Measurements from ENCODE around the gene NR6A1.

DNA sequence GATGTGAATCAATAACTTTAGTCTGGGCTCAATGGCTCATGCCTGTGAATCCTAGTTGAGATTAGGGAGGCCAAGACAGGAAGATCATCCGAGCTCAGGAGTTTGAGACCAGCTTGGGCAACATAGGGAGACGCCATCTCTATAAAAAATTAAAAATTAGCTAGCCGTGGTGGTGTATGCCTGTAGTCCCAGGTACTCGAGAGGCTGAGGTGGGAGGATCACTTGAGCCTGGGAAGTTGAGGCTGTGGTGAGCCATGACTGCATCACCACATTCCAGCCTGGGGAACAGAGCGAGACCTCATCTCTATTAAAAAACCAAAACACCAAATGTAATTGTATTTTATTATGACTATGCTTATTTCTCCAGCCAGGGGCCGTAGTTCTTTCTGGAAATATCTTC, 194.4 kb downstream of the NR6A1 start:
- TF ChIP-seq, protein P1, sequence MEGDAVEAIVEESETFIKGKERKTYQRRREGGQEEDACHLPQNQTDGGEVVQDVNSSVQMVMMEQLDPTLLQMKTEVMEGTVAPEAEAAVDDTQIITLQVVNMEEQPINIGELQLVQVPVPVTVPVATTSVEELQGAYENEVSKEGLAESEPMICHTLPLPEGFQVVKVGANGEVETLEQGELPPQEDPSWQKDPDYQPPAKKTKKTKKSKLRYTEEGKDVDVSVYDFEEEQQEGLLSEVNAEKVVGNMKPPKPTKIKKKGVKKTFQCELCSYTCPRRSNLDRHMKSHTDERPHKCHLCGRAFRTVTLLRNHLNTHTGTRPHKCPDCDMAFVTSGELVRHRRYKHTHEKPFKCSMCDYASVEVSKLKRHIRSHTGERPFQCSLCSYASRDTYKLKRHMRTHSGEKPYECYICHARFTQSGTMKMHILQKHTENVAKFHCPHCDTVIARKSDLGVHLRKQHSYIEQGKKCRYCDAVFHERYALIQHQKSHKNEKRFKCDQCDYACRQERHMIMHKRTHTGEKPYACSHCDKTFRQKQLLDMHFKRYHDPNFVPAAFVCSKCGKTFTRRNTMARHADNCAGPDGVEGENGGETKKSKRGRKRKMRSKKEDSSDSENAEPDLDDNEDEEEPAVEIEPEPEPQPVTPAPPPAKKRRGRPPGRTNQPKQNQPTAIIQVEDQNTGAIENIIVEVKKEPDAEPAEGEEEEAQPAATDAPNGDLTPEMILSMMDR (IDR thresholded peaks at IDR 0.05), result no peak
- TF ChIP-seq CREM (CRISPR knock-in tag; IDR thresholded peaks at IDR 0.05), result no peak
- TF ChIP-seq, protein P2, sequence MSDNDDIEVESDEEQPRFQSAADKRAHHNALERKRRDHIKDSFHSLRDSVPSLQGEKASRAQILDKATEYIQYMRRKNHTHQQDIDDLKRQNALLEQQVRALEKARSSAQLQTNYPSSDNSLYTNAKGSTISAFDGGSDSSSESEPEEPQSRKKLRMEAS (CRISPR knock-in tag; IDR thresholded peaks at IDR 0.05), result no peak
- no peak for TF ChIP-seq FOXJ3 (CRISPR knock-in tag; IDR thresholded peaks at IDR 0.05; ENCODE audit: borderline replicate concordance)
- TF ChIP-seq, protein P3, sequence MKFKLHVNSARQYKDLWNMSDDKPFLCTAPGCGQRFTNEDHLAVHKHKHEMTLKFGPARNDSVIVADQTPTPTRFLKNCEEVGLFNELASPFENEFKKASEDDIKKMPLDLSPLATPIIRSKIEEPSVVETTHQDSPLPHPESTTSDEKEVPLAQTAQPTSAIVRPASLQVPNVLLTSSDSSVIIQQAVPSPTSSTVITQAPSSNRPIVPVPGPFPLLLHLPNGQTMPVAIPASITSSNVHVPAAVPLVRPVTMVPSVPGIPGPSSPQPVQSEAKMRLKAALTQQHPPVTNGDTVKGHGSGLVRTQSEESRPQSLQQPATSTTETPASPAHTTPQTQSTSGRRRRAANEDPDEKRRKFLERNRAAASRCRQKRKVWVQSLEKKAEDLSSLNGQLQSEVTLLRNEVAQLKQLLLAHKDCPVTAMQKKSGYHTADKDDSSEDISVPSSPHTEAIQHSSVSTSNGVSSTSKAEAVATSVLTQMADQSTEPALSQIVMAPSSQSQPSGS (CRISPR knock-in tag; IDR thresholded peaks at IDR 0.05; ENCODE audit: borderline replicate concordance, low read depth), result no peak
- no peak for TF ChIP-seq ZNF423 (CRISPR knock-in tag; IDR thresholded peaks at IDR 0.05)
- TF ChIP-seq, protein P4, sequence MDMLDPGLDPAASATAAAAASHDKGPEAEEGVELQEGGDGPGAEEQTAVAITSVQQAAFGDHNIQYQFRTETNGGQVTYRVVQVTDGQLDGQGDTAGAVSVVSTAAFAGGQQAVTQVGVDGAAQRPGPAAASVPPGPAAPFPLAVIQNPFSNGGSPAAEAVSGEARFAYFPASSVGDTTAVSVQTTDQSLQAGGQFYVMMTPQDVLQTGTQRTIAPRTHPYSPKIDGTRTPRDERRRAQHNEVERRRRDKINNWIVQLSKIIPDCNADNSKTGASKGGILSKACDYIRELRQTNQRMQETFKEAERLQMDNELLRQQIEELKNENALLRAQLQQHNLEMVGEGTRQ (CRISPR knock-in tag; IDR thresholded peaks at IDR 0.05), result no peak
- no peak for TF ChIP-seq ZNF121 (CRISPR knock-in tag; IDR thresholded peaks at IDR 0.05)
- TF ChIP-seq FOXP1 (CRISPR knock-in tag; IDR thresholded peaks at IDR 0.05; ENCODE audit: borderline replicate concordance), result no peak
- TF ChIP-seq ZNF232 (CRISPR knock-in tag; IDR thresholded peaks at IDR 0.05), result no peak
- TF ChIP-seq NFYB (CRISPR knock-in tag; conservative IDR thresholded peaks at IDR 0.05; ENCODE audit: low read depth), result no peak
- TF ChIP-seq, protein P5, sequence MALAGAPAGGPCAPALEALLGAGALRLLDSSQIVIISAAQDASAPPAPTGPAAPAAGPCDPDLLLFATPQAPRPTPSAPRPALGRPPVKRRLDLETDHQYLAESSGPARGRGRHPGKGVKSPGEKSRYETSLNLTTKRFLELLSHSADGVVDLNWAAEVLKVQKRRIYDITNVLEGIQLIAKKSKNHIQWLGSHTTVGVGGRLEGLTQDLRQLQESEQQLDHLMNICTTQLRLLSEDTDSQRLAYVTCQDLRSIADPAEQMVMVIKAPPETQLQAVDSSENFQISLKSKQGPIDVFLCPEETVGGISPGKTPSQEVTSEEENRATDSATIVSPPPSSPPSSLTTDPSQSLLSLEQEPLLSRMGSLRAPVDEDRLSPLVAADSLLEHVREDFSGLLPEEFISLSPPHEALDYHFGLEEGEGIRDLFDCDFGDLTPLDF (CRISPR knock-in tag; IDR thresholded peaks at IDR 0.05), result no peak
- TF ChIP-seq, protein P6, sequence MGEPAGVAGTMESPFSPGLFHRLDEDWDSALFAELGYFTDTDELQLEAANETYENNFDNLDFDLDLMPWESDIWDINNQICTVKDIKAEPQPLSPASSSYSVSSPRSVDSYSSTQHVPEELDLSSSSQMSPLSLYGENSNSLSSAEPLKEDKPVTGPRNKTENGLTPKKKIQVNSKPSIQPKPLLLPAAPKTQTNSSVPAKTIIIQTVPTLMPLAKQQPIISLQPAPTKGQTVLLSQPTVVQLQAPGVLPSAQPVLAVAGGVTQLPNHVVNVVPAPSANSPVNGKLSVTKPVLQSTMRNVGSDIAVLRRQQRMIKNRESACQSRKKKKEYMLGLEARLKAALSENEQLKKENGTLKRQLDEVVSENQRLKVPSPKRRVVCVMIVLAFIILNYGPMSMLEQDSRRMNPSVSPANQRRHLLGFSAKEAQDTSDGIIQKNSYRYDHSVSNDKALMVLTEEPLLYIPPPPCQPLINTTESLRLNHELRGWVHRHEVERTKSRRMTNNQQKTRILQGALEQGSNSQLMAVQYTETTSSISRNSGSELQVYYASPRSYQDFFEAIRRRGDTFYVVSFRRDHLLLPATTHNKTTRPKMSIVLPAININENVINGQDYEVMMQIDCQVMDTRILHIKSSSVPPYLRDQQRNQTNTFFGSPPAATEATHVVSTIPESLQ (CRISPR knock-in tag; IDR thresholded peaks at IDR 0.05), result no peak
- TF ChIP-seq, protein P7, sequence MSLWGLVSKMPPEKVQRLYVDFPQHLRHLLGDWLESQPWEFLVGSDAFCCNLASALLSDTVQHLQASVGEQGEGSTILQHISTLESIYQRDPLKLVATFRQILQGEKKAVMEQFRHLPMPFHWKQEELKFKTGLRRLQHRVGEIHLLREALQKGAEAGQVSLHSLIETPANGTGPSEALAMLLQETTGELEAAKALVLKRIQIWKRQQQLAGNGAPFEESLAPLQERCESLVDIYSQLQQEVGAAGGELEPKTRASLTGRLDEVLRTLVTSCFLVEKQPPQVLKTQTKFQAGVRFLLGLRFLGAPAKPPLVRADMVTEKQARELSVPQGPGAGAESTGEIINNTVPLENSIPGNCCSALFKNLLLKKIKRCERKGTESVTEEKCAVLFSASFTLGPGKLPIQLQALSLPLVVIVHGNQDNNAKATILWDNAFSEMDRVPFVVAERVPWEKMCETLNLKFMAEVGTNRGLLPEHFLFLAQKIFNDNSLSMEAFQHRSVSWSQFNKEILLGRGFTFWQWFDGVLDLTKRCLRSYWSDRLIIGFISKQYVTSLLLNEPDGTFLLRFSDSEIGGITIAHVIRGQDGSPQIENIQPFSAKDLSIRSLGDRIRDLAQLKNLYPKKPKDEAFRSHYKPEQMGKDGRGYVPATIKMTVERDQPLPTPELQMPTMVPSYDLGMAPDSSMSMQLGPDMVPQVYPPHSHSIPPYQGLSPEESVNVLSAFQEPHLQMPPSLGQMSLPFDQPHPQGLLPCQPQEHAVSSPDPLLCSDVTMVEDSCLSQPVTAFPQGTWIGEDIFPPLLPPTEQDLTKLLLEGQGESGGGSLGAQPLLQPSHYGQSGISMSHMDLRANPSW (CRISPR knock-in tag; conservative IDR thresholded peaks at IDR 0.05; ENCODE audit: low read depth), result no peak

Data from WTC11 (cell line).